NB4 (cell line): ENCODE measurements around the gene RPL41.

Experiments used
- CTCF ChIP-seq: IDR thresholded peaks from one replicate; pipeline ENCODE4 v1.5.1; 2012; ENCODE audit warnings: low read depth, low read length
- POLR2A ChIP-seq: IDR thresholded peaks from 2 replicates; pipeline ENCODE4 v1.6.1; 2011; ENCODE audit warnings: mild to moderate bottlenecking; ENCODE audit not compliant: insufficient read length; ENCODE audit errors: extremely low read depth
- TF ChIP-seq, protein P1 (sequence below): IDR thresholded peaks from 2 replicates; pipeline ENCODE4 v1.6.1; 2011; ENCODE audit warnings: low read depth, low read length

GRCh38 chr12:56154818-56155217 is 38.4 kb downstream of the RPL41 start:
- no peak for TF ChIP-seq CTCF
- TF ChIP-seq, protein P1, sequence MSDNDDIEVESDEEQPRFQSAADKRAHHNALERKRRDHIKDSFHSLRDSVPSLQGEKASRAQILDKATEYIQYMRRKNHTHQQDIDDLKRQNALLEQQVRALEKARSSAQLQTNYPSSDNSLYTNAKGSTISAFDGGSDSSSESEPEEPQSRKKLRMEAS = no peak
- TF ChIP-seq POLR2A = no peak
